Limb (tissue), 2 donors: ENCODE measurements around the gene NFIC.
"Not testable (repeated sequence)": the region's sequence is repeated elsewhere in the genome, so short reads cannot be mapped to it uniquely, and the experiment has no call there.

Experiments used
- DNase-seq, 2 donors: peaks; one replicate each; pipeline ENCODE4 v3.0.0-alpha.2; 2016; ENCODE audit errors: extremely low spot score in 2 of 2

Gene NFIC

DNA sequence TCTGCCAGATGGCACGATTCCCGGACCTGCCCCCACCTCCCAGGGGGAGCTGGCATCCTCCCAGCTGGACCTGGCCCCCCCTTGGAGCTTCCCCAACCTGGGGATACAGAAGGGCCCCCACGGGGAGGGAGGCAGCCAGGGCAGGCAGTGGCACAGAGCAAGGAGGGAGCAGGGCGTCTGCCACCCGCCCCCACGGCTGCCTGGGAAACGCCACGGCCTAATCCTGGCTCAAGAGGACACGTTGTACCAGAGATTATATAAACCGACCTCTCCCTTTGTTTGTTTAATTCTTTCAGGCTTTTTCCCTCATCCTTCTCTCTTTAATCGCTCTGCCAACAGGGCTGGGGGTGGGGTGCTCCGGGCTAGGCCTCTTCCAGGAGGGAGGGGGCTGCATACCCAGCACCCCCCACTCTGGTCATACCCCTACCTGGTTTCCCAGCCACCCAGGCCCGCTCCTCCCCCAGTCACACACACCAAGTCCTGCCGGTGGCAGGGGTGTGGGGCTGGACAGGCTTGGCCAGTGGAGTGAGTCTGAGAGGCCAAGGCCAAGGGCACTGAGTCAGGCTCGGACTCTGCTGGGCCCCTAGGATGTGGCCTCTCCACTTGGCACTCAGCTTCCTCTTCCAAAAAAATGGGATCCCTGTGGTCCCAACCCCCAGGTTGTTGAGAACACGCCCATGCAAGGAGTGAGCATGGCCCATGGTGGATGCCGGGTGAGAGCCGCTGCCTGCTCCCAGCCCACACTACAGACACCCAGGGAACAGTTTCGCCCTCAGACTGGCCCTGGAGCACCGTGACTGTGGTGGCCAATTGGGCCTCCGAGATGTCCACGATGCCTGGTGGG is 29.5 kb upstream of the NFIC start:
- peak in 1 of 2 donors; percentile 63 for DNase-seq

DNA sequence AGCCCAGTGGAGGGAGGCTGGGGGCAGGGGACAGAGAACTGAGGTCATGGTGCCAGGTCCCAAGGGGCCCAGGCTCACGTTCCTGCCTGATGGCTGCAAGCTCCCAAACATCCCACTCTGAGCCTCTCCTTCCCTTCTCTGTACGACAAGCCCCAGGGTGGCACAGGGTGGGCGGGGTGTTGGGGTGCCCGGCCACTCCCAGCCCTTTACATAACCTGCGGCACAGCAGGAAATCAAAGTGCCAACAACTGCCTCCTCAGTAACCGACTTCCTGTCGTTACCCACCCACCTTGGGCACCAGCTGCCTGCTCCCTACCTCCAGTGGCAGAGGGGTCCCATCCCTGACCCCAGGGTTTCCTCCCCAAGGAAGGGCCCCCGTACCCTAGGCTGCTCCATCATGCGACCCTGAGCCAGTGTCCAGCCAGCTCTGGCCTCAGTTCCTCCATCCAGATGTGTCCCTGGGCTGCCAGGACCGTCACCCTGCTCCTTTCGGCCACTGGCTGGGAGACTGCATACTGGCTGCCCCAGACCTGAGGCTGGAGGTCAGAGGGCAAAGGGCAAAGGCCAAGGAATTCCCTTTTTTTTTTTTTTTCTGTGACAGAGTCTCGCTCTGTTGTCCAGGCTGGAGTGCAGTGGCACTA is 27.7 kb upstream of the NFIC start:
- no peak for DNase-seq

DNA sequence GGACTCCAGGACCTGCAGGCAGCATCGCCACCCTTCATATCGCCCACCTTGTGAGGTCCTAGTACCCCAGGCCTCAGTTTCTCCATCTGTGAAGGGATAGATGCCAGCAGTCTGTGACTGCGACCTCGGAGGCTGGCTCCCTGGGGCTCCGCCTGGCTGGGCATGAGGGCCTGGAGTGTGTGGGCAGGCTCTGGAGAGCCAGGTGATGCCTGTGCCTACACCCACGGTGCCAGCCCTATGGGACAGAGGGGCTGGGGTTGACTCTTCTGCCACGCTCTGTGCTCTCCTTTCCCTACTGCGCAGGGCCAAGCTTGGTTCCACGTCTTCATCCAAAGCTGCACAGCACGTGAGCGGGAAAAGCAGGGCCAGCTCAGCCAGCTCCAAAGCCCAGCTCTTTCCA is 26.0 kb upstream of the NFIC start:
- no peak for DNase-seq

DNA sequence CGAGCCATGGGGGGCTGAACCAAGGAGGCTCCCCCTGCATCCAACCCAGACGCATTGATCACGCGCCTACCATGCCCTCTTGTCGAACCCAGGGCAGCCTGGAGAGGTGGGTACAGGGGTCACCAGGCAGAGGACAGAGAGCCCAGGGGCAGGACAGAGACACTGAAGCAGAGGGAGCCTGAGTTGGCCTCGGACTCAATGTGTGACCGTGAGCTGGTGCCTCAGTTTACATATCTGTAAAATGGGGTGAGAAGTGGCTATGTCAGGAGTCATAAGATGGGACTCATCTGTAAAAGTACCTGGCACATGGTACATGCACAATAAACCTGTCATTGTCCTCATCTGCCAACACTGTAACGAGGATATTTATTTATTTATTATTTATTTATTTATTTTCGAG is 24.1 kb upstream of the NFIC start:
- no peak for DNase-seq

DNA sequence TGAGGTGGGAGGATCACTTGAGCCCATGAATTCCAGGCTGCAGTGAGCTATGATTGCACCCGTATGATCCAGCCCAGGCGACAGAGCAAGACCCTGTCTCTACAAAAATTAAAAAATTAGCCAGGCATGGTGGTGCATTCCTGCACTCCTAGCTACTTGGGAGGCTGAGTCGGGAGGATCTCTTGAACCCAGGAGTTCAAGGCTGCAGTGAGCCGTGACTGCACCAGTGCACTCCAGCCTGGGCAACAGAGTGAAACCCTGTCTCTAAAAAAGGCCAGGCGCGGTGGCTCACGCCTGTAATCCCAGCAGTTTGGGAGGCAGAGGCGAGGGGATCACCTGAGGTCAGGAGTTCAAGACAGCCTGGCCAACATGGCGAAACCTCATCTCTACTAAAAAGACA is 23.4 kb upstream of the NFIC start:
- DNase-seq, result not testable (repeated sequence)

DNA sequence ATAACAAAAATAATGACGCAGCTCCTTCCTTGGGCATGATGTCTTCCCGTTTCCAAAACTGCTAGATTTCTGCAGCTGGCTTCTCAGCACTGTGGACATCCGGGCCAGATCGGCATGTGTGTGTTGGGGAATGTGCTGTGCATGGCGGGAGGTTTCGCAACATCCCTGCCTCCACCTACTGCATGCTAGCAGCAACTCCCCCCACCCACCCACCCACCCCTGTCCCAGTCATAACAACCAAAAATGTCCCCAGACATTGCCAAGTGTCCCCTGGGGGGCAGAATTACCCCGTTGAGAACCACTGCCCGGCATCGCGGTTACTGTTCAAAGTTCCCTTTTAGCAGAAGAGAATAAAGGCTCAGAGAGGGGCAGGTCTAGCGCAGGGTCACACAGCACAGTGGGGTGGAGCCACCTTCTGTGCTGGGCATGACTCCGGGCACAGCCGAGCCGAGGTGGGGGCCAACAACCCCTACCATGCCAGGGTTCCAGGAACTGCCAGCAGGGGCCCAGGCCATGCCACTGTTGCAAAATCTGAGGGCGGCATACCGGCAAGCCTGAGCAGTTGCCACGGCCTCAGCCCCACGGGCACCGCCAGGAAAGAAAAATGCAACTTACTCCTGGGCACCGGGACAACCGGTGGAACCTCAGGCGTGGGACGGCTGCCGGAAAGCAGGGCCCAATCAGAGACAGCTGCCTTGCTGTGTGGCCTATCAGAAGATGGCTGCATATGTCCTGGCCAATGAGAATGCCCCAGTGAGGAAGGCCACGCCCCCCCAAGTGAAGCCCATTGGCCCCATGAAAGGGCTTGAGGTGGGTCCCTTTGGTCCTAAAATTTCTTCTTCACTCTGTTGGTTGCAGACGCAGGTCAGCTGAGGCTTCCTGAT is 22.5 kb upstream of the NFIC start:
- DNase-seq, result no peak

DNA sequence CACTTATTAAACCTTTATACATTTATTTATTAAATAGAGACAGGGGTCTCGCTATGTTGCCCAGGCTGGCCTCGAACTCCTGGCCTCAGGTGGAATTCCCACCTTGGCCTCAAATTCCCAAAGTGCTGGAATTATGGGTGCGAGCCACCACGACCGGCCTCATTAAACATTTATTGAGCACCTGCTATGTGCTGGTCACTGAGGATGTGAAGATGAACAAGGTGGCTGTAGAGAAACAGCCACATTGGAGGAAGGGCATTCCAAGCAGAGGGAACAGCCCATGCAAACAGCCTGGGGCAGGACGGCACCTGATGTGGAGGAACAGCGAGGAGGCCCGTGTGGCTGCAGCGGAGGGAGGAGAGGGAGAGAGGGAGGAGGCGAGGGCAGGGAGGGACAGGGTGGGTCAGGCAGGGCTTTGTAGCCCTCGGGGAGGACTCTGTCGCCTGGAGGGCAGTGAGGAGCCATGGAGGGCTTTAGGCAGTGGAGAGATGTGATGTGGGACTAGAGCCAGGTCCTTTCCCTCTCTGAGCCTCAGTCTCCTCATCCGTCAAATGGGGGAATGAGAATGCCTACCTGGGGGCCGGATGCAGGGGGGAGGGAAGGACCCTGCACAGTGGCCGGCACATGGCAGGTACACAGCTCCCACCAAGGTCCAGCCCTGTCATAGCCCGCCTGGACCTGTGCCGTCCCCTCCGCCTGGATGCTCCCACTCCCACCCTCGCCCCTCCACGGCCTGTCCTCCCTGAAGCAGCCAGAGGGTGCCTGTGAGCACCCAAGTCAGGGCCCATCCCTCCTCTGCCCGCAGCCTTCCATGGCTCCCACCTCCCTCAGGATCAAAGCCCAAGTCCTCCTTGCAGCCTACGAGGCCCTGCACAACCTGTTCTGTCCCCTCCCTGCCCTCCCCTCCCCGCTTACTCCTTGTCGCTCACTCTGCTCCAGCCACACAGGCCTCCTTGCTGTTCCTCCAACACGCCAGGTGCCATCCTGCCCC is 21.5 kb upstream of the NFIC start:
- no peak for DNase-seq

DNA sequence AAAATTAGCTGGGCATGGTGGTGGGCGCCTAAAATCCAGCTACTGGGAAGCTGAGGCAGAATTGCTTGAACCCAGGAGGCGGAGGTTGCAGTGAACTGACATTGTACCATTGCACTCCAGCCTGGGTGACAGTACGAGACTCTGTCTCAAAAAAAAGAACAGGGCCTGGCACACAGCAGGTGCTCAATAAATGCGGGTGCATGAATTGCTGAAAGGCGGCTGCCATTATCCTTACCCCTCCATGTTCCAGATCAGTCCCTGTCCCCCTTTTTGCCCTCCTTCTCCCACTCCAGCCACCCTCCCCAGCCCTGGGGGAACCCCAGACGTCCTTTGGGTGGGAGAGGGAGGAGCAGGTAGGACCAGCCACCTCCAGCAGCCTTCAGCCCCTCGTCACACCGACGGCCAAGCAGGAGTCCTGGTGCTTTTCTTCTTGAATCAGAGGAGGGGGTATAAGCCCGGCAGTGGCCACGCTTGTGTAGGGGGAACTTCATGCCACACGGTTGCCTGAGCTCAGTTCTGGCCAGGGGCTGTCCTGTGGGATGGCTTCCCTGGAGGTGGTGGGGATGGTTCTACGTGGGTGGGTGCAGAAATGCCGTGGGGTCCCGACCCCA is 20.4 kb upstream of the NFIC start:
- no peak for DNase-seq

DNA sequence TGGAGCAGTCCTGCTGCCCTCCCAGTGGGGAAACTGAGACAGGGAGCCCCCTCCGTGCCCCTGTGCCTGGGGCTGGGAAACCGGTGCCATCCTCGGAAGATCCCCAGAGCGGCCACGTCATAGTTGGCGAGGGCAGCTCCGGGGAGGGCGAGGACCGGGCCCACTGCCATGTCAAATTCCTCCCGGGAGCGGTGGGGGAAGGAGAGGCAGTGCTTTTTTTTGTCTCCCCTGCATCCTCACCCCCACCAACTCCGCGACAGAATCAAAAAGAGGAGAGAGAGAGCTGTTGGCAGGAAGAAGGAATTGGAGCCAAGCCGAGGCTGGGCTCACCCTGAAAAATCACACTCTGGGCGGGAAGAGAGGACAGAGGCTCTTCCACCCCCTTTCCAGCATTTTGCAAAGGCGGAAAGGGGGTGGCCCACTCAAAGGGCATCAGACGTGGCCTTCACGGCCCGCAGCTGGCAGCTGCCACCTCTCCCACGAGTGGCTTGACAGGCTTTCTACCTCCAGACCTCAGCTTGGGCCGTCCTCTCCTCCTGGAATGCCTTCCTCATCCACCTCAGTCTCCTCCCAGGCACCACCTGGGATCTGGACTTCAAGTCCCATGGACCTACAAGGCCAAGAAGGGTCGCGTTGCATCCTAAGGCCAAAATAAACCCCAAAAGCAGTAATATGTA is 19.6 kb upstream of the NFIC start:
- peak; percentile 44 to 66 for DNase-seq

DNA sequence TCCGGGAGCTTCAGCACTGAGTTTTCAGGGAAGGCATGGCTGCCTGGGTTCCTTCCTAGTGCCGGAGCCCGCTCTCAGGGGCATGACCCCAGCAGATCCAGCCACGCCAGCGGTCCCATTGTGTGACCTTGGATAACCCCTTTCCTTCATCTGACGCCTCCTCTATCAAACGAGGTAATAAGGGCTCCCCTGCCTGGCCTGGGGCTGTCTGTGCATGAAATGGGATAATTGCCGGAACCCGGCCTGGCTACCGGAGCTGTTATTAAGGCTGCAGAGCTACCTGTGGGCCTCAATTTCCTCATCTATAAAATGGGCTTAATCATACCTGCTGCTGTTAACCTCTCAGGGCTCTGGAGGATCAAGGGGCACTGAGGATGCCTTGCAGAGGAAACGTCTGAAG is 18.3 kb upstream of the NFIC start:
- no peak for DNase-seq

DNA sequence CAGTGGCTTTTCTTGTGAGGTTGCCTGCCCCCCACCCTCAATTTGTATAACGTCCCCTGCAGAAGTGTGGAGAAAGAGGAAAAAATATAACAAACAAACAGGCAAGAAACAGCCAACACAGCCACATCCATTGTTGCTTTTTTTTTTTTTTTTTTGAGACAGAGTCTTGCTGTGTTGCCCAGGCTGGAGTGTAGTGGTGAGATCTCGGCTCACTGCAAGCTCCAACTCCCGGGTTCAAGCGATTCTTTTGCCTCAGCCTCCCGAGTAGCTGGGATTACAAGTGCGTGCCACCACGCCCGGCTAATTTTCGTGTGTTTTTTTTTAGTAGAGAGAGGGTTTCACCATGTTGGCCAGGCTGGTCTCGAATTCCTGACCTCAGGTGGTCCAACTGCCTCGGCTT is 17.9 kb upstream of the NFIC start:
- DNase-seq, result not testable (repeated sequence)

DNA sequence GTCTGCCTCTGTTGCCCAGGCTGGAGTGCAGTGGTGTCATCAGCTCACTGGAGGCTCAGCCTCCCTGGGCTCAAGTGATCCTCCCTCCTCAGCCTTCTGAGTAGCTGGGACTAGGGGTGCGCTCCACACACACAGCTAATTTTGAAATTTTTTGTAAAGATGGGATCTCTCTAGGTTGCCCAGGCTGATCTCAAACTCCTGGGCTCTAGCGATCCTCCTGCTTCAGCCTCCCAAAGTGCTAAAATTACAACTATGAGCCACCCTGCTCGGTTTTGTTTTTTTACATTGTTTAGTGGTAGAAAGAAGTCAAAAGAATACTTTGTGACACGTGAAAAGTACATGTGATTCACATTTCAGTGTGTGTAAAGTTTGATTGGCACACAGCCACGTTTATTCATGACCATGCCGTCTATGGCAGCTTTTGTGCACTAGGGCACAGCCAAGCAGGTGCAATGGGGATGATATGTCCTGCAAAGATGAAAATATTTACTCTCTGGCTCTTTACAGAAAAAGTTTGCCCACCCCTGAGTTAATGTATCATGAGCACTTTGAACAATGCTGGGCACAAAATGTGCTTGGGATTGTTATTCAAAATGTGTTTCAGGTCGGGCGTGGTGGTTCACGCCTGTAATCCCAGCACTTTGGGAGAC is 16.2 kb upstream of the NFIC start:
- no peak for DNase-seq

DNA sequence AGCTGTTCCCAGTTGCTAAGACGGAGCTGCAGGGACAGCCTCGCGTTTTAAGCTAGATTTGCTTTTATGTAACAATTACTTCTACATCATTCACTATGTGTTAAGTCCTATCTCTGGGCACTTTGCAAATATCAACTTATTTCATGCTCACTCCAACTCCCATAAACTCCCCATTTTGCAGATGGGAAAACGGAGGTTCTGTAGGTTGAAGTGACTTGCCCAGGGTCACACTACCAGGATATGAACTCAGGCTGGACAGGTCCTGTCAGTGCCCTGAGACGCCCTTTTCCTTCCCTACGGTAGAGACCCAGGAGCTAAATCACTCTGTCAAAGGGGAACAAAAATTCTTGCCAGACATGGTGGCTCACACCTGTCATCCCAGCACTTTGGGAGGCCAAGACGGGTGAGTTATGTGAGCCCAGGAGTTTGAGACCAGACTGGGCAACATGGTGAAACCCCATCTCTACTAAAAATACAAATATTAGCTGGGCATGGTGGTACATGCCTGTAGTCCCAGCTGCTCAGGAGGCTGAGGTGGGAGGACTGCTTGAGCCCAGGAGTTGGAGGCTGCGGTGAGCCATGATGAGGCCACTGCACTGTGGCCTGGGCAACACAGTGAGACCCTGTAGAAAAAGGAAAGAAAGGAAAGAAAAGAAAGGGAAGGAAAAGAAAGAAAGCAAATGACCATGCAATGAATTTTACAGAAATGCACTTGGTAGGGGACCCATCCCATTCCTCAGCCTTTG is 14.5 kb upstream of the NFIC start:
- no peak for DNase-seq

DNA sequence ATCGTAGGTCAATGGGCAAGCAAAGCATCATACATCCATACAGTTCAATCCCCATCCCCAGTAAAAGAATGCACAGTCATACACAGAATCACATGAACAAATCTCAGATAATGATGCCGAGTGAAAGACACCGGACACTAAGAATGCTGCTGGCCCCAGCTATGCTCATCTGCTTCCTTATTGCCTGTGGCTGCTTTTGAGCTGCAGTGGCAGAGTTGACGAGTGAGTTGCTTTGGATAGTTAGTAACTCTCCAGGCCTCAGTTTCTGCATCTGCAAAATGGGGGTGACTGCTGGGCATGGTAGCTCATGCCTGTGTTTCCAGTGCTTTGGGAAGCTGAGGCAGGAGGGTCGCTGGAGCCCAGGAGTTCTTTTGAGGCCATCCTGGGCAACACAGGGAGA is 12.9 kb upstream of the NFIC start:
- DNase-seq, result no peak

DNA sequence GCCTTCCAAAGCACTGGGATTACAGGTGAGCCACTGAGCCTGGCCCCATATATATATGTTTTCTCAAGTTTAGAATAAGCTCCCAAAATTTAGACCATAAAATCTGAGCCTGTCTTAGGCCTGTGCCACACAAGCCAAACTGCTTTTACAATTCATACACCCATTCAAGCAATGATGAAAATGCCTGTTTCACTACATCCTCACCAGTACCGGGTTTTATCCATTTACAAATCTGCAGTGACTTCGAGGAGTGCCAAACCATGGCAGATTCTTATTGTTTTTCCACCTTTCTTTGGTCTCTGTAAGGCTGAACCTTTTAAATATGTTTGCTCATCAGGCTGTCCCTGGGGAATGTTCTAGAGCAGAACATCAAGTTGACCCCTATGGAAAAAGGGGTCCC is 9.6 kb upstream of the NFIC start:
- no peak for DNase-seq

DNA sequence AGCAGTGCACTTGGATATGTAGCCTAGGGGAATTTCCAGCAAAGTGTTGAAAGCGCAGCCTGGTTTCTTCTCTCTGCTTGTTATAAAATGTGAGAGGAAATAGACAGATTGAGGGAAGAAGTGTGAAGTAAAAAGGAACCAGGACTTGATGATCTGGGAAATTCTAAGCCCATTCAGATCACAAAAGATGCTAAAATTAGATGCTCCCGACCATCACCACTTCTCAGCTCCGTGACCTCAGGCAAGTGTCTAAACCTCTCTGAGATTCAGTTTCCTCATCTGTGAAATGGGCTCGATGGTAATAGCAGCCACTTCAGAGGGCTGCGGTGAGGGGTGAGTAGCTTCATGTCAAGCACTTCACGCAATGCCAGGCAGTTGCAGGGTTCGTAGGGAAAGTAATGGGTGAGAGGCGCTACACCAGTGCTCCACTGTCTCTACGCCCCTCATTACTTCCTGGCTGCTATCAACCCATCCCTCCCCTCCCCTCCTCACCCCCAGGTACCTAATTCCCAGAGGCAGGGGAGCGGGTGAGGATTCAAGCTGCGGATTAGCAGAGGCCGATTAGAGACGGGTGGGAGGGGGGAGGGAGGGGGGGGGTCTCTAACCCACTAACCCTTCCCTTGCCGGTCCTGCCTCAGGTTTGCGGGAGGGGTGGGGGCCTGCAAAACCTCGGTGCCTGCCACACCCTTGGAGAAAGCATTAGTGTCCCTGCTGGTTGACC is 9.0 kb upstream of the NFIC start:
- DNase-seq, result peak in 1 of 2 donors; percentile 40

DNA sequence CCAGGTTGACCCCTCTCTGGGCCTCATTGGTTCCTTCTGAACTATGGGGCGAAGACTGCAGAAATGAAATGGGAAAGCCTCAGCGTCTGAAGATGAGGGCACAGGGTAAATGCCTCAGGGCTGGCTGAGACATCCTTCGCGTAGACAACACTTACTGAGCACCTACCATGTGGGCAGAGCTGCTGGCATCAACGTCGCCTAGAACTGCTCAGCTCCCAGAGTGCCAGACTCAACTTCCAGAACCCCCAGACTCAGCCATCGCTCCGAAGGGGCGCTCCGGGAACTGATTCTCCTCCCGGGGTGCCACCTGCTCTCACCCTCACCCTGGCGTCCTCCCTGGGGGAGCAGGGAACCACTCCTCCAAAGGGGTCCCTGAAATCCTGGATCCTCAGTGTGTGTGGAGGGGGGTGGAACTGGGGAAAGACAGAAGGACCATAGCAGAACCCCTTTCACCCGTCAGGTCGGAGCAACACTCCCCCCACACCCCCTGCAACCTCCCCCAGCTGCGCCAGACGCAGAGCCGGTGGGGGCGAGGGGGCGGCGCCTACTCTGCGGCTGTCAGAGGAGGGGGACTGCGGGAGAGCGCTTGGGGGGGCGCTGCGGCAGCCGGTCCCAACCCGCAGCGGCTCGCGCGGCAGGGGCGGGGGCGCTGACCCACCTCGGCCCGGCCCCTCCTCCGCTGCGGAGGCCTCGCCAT is 8.2 kb upstream of the NFIC start:
- peak in 1 of 2 donors; percentile 52 for DNase-seq

DNA sequence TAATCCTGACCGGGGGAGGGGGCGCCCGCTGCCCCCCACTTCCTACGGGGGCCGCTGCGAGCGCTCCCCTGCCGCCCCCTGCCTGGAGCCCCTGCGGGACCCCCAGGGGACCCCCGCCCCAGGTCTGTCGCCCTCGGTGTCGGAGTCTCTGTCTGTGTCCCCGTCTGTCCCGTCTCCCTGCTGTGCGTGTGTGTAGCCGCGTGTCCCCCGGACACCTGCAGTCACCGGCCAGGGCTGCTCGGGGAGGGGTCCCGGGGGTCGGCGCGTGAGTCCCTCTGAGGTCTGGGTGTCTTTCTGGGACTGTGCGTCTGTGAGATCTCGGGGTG is 7.7 kb upstream of the NFIC start:
- no peak for DNase-seq
